OCI-LY1 (cell line): Measurements from ENCODE around the gene PTPRD.

ENCODE experiments used
- H2AFZ ChIP-seq: fragments of 200-600 bp; sonication (generic), shearing (Covaris generic); 2 replicates; pipeline ENCODE4 v1.6.0; 2014; ENCODE audit warnings: antibody characterized with exemption, mild to moderate bottlenecking, low read length
- H3F3A ChIP-seq: fragments of 200-600 bp; sonication (generic), shearing (Covaris generic); 2 replicates; pipeline ENCODE4 v1.6.0; 2014; ENCODE audit warnings: mild to moderate bottlenecking, antibody characterized with exemption, low read length, moderate library complexity; ENCODE audit not compliant: insufficient read depth
- H3K27ac ChIP-seq: fragments of 200-600 bp; sonication (generic); 2 replicates; pipeline ENCODE4 v1.5.1; 2014; ENCODE audit warnings: low read length, mixed run types, mild to moderate bottlenecking, low read depth; ENCODE audit not compliant: poor library complexity, severe bottlenecking
- H3K27me3 ChIP-seq: fragments of 200-600 bp; sonication (generic); 2 replicates; pipeline ENCODE4 v1.6.0; 2014; ENCODE audit warnings: antibody characterized with exemption, mild to moderate bottlenecking, low read length, moderate library complexity; ENCODE audit not compliant: insufficient read depth
- H3K36me3 ChIP-seq: fragments of 200-600 bp; sonication (generic); 2 replicates; pipeline ENCODE4 v1.6.1; 2014; ENCODE audit warnings: mild to moderate bottlenecking, antibody characterized with exemption, low read length, moderate library complexity, mixed read lengths; ENCODE audit not compliant: insufficient read depth
- H3K4me1 ChIP-seq: fragments of 200-600 bp; sonication (generic); 2 replicates; pipeline ENCODE4 v1.5.1; 2014; ENCODE audit warnings: mild to moderate bottlenecking, low read length, moderate library complexity; ENCODE audit not compliant: insufficient read depth, severe bottlenecking
- H3K4me2 ChIP-seq: fragments of 200-600 bp; sonication (generic), shearing (Covaris generic); 2 replicates; pipeline ENCODE4 v1.6.1; 2014; ENCODE audit warnings: low read length
- H3K4me3 ChIP-seq: fragments of 200-600 bp; sonication (generic); 2 replicates; pipeline ENCODE4 v1.5.1; 2014; ENCODE audit warnings: low read length, low read depth, mild to moderate bottlenecking, mixed read lengths; ENCODE audit not compliant: poor library complexity, severe bottlenecking
- H3K79me2 ChIP-seq: fragments of 200-600 bp; shearing (Covaris generic); 2 replicates; pipeline ENCODE4 v1.6.1; 2016; ENCODE audit warnings: mixed run types, low read length, mixed read lengths; ENCODE audit not compliant: insufficient read depth
- H3K9ac ChIP-seq: fragments of 200-600 bp; sonication (generic), shearing (Covaris generic); 2 replicates; pipeline ENCODE4 v1.6.1; 2014; ENCODE audit warnings: mild to moderate bottlenecking, low read length, mixed read lengths
- H3K9me2 ChIP-seq: fragments of 200-600 bp; sonication (generic), shearing (Covaris generic); 2 replicates; pipeline ENCODE4 v1.6.1; 2014; ENCODE audit warnings: low read depth, mild to moderate bottlenecking, low read length, mixed read lengths
- H3K9me3 ChIP-seq: fragments of 200-600 bp; shearing (Covaris generic); 2 replicates; pipeline ENCODE4 v1.6.1; 2014; ENCODE audit warnings: low read length, mixed read lengths
- H4K20me1 ChIP-seq: fragments of 200-600 bp; sonication (generic), shearing (Covaris generic); 2 replicates; pipeline ENCODE4 v1.6.0; 2016; ENCODE audit warnings: mild to moderate bottlenecking, low read length; ENCODE audit not compliant: insufficient read depth
- CTCF ChIP-seq: fragments of 200-600 bp; sonication (generic), shearing (Covaris generic); IDR thresholded peaks from 2 replicates; pipeline ENCODE4 v1.5.1; 2017; ENCODE audit warnings: mild to moderate bottlenecking, antibody characterized with exemption, low read length, moderate library complexity, mixed read lengths
- EZH2 ChIP-seq: fragments of 200-600 bp; sonication (generic), shearing (Covaris generic); IDR thresholded peaks from 2 replicates; pipeline ENCODE4 v1.8.0; 2017; ENCODE audit warnings: borderline replicate concordance, mixed run types, mild to moderate bottlenecking, antibody characterized with exemption, low read length, moderate library complexity, mixed read lengths

The PTPRD gene

GRCh38 chr9:8492679-8493078 lies 2120.1 kb downstream of the PTPRD start:
- H4K20me1 ChIP-seq, result no peaks in the 10 kb centered on the region
- no peak overlapping the region for H3K9ac ChIP-seq
- H3K36me3 ChIP-seq, result no peaks in the 10 kb centered on the region
- H3K4me1 ChIP-seq, result no peaks in the 10 kb centered on the region
- no peak overlapping the region for H3K27ac ChIP-seq
- no peaks in the 10 kb centered on the region for H3K27me3 ChIP-seq
- no peak for TF ChIP-seq EZH2
- TF ChIP-seq CTCF, result no peak
- no peaks in the 10 kb centered on the region for H3K9me2 ChIP-seq
- H3K9me3 ChIP-seq, result no peaks in the 10 kb centered on the region
- H3K79me2 ChIP-seq, result no peaks in the 10 kb centered on the region
- no peaks in the 10 kb centered on the region for H3F3A ChIP-seq
- H3K4me3 ChIP-seq, result no peak overlapping the region
- H2AFZ ChIP-seq, result no peak overlapping the region
- H3K4me2 ChIP-seq, result no peak overlapping the region

GRCh38 chr9:8492024-8492423 lies 2120.8 kb downstream of the PTPRD start:
- no peak overlapping the region for H3K4me2 ChIP-seq
- H3F3A ChIP-seq, result no peaks in the 10 kb centered on the region
- no peaks in the 10 kb centered on the region for H3K9me3 ChIP-seq
- no peak overlapping the region for H3K9ac ChIP-seq
- H2AFZ ChIP-seq, result no peak overlapping the region
- H3K4me3 ChIP-seq, result no peak overlapping the region
- no peaks in the 10 kb centered on the region for H3K36me3 ChIP-seq
- no peaks in the 10 kb centered on the region for H3K79me2 ChIP-seq
- no peaks in the 10 kb centered on the region for H3K4me1 ChIP-seq
- no peak overlapping the region for H3K27ac ChIP-seq
- H3K27me3 ChIP-seq, result no peaks in the 10 kb centered on the region
- no peaks in the 10 kb centered on the region for H3K9me2 ChIP-seq
- TF ChIP-seq EZH2, result no peak
- no peak for TF ChIP-seq CTCF
- H4K20me1 ChIP-seq, result no peaks in the 10 kb centered on the region

GRCh38 chr9:8491563-8491962 lies 2121.2 kb downstream of the PTPRD start:
- TF ChIP-seq EZH2 (no peak), CTCF (no peak)

More at GRCh38 chr9:8491563-8491962, 2121.2 kb downstream of the PTPRD start:
- H3K9ac ChIP-seq, result no peak overlapping the region
- H3K4me1 ChIP-seq, result no peaks in the 10 kb centered on the region
- no peaks in the 10 kb centered on the region for H3K27me3 ChIP-seq
- no peak overlapping the region for H2AFZ ChIP-seq
- no peak overlapping the region for H3K4me3 ChIP-seq
- no peak overlapping the region for H3K27ac ChIP-seq
- no peaks in the 10 kb centered on the region for H3K9me3 ChIP-seq
- H3K4me2 ChIP-seq, result no peak overlapping the region
- H3K79me2 ChIP-seq, result no peaks in the 10 kb centered on the region
- no peaks in the 10 kb centered on the region for H3F3A ChIP-seq
- no peaks in the 10 kb centered on the region for H4K20me1 ChIP-seq
- no peaks in the 10 kb centered on the region for H3K36me3 ChIP-seq
- H3K9me2 ChIP-seq, result no peaks in the 10 kb centered on the region
